Right renal cortex interstitium (tissue), 3 donors: Measurements from ENCODE around the gene CYP3A7. TPM values are rescaled to one million over a fixed set of nuclear protein-coding genes. Genes with fewer than 3 reads are reported as not detected.
"Not testable (repeated sequence)": the region's sequence is repeated elsewhere in the genome, so short reads cannot be mapped to it uniquely, and the experiment has no call there.

Experiments
- DNase-seq, 3 donors: peaks; one replicate each; pipeline ENCODE4 v3.0.0-alpha.2; 2013; ENCODE audit warnings: low read depth in 3 of 3, low spot score in 2 of 3
- polyA plus RNA-seq, 3 donors: library from polyadenylated mRNA; unstranded; fragments of 120-200 nt; gene quantifications; one replicate each; pipeline ENCODE4 v1.2.1, GENCODE V29; 2013; ENCODE audit not compliant: insufficient read length in 3 of 3

Gene CYP3A7
- 1 to 10 TPM in 1 of 3 donors, under 1 TPM in 2; 0.46 to 1.1 (median 0.69) TPM for polyA plus RNA-seq

GRCh38 chr7:99734987-99735386 is at the start of gene CYP3A7:
Gene CYP3A7, minus strand, starts transcription at chr7:99735196. Its CDS starts 103 bp downstream, at chr7:99735093.
- no peak for DNase-seq

DNA sequence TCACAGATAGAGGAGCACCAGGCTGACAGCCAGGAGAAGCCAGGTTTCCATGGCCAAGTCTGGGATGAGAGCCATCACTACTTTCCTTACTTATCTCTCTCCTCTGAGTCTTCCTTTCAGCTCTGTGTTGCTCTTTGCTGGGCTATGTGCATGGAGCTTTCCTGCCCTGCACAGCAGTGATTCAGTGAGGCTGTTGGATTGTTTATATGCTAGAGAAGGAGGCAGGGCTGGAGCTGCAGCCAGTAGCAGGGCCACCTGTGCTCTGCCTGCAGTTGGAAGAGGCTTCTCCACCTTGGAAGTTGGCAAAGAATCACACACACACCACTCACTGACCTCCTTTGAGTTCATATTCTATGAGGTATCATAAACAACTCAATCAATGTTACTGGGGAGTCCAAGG is 49.0 kb upstream of the CYP3A7 start, which contains the start of gene CYP3A4:
CYP3A4 (minus strand) TSS at position 178 of the 400 bp plus-strand sequence; CDS start at position 75, 103 bp downstream.
- no peak for DNase-seq

DNA sequence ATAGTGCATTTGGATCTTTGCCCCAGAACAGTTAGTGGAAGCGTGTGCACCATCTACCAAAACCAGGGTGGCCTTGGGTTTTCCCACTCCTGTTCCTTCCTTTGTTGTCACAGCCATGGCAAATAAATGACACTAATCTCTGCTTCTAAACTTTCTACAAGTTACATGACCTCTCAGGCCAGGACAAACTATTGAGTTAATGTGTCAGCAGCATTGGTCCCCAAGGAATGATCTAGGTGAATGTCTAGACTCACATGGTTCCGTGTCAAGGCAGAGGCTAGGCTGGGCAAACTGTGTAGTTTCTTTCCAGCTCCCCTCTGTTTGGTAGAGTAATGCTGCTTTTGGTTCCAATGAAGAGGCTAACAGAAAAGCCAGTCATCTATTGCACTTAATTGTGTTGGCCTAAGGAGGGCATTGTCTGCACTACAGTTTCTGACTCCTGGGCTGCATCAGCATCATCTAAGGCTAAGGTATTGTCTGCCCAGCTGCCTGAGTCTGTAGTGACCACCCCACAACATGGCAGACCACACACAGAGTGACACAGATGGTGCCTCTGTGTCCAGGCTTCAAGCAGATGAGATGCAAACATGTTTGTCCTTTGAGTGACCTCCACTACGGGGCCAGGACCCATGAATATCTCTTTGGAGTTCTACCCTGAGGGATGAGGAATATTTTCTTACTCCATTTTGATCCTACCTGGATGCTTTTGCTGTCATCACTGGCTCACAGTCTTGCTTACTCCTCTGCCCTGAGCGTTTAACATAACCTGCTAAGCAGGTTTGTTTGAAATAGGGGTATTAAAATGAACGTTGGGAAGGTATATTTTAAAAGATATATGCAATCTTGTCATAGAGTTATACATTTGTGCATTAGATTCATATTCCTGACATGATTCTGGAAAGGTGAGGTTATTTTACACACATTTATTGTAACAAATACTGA is 47.3 kb upstream of the CYP3A7 start:
- DNase-seq = no peak

- DNase-seq = no peak
Measured at GRCh38 chr7:99780588-99780987, 45.6 kb upstream of the CYP3A7 start.

DNA sequence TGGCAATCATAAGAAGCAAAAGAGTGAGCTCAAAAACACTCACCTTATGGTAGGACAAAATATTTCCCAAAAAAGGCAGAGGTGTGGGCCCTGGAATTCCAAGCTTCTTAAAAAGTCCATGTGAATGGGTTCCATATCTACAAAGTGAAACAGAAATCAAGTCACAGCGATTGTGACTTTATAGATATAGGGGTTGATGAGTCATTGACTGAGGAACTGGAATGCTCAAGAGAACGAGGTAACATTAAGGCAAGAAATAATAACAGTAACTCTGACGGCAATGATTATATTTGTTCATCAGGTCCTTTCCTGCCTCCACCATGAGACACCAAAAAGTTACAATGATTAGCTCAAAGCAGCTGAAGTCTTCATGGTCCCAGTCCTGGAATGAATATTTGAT is 45.0 kb upstream of the CYP3A7 start:
- no peak for DNase-seq

DNA sequence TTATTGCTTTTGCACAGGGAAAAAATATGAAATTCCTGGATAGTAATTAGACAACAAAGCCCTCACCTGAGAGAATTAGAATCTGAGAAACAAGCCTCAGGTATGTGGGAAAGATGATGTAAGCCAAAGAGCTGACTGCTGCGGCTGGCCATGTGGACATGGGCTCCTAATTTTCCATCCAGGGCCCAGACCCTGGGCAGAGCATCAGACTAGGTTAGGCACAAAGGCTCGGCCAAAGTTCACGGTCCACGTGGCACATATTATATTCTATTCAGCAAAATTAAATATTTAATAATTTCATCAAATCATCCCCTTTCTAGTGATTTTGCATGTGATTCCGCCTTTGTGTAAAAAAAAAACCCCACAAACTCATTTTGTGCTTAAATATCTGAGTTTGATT is 43.9 kb upstream of the CYP3A7 start:
- no peak for DNase-seq

GRCh38 chr7:99773395-99773794 is 38.4 kb upstream of the CYP3A7 start:
- not testable (repeated sequence) for DNase-seq

GRCh38 chr7:99772565-99772964 is 37.6 kb upstream of the CYP3A7 start:
- no peak for DNase-seq

DNA sequence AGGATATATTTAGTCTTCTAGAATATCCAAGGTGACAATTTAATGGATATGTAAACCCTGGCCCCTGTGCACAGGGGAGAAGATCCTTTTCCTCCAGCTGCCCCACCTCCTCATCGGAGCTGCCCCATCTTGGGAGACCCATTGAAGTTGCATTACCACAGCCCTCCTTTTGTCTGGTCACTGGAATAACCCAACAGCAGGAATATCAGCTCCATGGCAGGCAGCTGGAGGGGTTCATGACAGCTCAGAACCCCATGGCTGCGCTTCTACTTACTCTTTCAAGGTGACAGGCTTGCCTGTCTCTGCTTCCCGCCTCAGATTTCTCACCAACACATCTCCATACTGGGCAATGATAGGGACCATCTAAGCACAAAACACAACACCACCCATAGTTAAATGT is 34.5 kb upstream of the CYP3A7 start:
- not testable (repeated sequence) for DNase-seq

DNA sequence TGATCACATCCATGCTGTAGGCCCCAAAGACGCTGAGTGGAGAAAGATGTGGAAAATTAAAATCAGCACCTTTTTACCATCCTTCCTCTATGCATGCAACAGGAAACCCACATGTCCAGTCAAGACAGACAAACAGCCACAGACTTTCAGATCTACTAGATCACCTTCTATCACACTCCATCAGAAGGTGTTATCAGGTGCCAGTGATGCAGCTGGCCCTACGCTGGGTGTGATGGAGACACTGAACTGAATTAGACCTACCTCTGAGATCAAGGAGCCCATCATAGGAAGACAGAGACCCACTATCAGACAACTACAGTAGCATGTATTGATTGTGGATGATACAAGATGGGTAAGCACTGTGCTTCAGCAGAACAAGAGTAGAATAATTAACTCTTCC is 33.5 kb upstream of the CYP3A7 start:
- no peak for DNase-seq

GRCh38 chr7:99767662-99768061 is 32.7 kb upstream of the CYP3A7 start:
- no peak for DNase-seq

- DNase-seq = no peak
Measured at GRCh38 chr7:99766484-99767099, 31.6 kb upstream of the CYP3A7 start.

DNA sequence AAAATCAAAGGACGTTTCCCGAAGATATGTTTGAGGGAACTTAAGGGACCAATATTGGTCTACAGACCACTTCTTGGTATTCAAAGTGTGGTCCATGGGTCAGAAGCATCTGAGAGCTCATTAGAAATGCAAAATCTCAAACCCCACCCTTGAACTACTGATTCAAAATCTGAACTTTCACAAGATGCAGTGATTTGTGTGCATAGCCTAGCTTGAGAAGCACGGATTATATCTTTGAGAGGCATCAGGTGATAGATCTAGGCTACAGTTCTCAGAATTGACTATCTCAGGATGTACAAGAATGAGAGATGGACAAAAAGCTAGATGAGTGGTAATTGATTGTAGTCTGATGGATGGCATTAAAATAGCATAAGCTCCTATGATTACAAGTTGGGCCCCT is 29.5 kb upstream of the CYP3A7 start:
- DNase-seq = no peak

DNA sequence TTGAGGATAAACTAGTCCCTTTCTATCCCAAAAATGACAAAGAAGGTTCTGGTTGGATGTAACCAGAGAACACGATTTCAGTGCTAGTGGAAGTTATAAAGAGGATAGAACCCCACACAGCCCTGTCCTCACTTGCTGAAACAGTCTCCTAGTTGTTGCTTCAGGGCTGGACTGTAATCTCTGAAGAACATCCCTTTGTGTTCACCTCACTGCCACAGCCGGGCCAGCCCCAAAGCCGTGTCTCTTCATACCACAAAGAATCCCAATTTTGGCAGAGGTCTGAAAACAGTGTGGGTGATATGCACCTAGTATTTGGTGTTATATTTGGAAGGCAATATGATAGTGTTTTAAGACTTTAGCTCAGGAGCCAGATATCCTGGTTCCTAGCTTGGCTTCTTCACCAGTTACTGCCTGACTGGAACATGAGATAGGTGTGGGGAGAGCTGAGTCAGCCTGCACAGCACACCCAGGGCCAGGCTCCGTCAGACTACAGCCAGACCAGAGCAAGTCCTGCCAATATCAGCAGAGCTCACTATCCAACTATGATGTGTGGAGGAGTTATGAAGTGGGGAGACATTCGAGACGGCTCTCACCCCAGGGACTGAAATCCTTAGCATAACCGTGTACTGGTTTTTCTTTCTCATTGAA is 27.8 kb upstream of the CYP3A7 start:
- DNase-seq = no peak

- no peak for DNase-seq
Measured at GRCh38 chr7:99755085-99755484, 20.1 kb upstream of the CYP3A7 start.

DNA sequence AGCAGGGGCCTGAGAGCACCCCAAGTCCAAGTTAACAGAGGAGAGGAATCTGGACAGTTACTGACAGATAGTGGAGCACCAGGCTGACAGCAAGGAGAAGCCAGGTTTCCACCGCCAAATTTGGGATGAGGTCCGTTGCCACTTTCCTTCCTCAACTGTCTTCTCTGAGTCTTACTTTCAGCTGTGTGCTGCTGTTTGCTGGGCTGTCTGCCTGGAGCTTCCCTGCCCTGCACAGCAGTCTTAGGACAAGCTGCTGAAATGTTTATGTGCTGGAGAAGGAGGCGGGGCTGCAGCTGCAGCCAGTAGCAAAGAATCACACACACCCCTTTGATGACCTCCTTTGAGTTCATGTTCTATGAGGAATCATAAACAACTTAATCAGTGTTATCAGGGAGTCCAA is 17.4 kb upstream of the CYP3A7 start:
- no peak for DNase-seq

DNA sequence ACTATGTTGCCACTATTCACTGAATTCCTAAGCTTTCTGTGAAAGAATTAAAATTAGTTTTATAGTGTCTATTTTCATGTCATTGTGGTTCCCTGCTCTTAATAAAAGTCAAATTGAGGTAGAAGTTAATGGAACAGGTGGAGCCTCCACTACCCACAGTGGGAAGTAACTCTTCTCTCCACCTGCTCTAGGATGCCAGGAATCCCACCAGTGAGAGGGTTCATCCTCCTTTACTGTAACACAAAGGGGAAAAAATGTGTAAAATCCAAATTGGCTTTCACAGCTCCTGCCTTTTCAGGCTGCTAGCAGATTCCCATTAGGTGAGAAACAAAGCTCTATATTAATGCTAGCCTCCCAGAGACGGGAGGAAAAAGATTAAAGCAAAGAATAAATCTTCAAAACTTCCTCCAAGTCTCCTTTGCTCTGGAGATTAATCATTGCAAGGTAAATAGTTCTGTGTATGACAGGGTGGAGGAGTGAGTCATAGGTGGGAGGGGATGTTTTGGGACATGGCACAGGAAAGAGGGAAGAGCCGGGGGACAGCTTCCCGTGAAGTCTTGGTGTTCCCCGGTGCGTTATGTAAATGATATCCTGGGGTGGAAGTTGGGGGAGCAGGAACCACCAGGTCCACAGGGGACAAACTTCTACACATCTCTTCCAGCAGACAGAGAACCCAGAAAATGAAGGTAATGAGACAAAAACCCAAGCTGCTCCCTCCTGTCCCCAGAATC is 16.5 kb upstream of the CYP3A7 start:
- not testable (repeated sequence) for DNase-seq

- DNase-seq = no peak
Measured at GRCh38 chr7:99748846-99749579, 14.0 kb upstream of the CYP3A7 start.

DNA sequence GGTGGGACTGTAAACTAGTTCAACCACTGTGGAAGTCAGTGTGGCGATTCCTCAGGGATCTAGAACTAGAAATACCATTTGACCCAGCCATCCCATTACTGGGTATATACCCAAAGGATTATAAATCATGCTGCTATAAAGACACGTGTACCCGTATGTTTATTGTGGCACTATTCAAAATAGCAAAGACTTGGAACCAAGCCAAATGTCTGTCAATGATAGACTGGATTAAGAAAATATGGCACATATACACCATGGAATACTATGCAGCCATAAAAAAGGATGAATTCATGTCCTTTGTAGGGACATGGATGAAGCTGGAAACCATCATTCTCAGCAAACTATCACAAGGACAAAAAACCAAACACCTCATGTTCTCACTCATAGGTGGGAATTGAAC is 11.9 kb upstream of the CYP3A7 start:
- not testable (repeated sequence) for DNase-seq

DNA sequence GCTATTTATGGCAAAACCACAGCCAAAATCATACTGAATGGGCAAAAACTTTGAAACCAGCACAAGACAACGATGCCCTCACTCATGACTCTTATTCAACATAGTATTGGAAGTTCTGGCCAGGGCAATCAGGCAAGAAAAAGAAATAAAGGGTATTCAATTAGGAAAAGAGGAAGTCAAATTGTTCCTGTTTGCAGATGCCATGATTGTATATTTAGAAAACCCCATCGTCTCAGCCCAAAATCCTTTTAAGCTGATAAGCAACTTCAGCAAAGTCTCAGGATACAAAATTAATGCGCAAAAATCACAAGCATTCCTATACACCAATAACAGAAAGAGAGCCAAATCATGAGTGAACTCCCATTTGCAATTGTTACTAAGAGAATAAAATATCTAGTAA is 10.4 kb upstream of the CYP3A7 start:
- DNase-seq = not testable (repeated sequence)
